OCI-LY1 (cell line): ENCODE data around the gene LTA.
A peak's percentile ranks its signal among the peaks of the same experiment; 100 is the strongest.

Experiments
- H2AFZ ChIP-seq: fragments of 200-600 bp; sonication (generic), shearing (Covaris generic); 2 replicates; pipeline ENCODE4 v1.6.0; 2014; ENCODE audit warnings: antibody characterized with exemption, mild to moderate bottlenecking, low read length
- H3F3A ChIP-seq: fragments of 200-600 bp; sonication (generic), shearing (Covaris generic); 2 replicates; pipeline ENCODE4 v1.6.0; 2014; ENCODE audit warnings: mild to moderate bottlenecking, antibody characterized with exemption, low read length, moderate library complexity; ENCODE audit not compliant: insufficient read depth
- H3K27ac ChIP-seq: fragments of 200-600 bp; sonication (generic); 2 replicates; pipeline ENCODE4 v1.5.1; 2014; ENCODE audit warnings: low read length, mixed run types, mild to moderate bottlenecking, low read depth; ENCODE audit not compliant: poor library complexity, severe bottlenecking
- H3K27me3 ChIP-seq: fragments of 200-600 bp; sonication (generic); 2 replicates; pipeline ENCODE4 v1.6.0; 2014; ENCODE audit warnings: antibody characterized with exemption, mild to moderate bottlenecking, low read length, moderate library complexity; ENCODE audit not compliant: insufficient read depth
- H3K36me3 ChIP-seq: fragments of 200-600 bp; sonication (generic); 2 replicates; pipeline ENCODE4 v1.6.1; 2014; ENCODE audit warnings: mild to moderate bottlenecking, antibody characterized with exemption, low read length, moderate library complexity, mixed read lengths; ENCODE audit not compliant: insufficient read depth
- H3K4me1 ChIP-seq: fragments of 200-600 bp; sonication (generic); 2 replicates; pipeline ENCODE4 v1.5.1; 2014; ENCODE audit warnings: mild to moderate bottlenecking, low read length, moderate library complexity; ENCODE audit not compliant: insufficient read depth, severe bottlenecking
- H3K4me2 ChIP-seq: fragments of 200-600 bp; sonication (generic), shearing (Covaris generic); 2 replicates; pipeline ENCODE4 v1.6.1; 2014; ENCODE audit warnings: low read length
- H3K4me3 ChIP-seq: fragments of 200-600 bp; sonication (generic); 2 replicates; pipeline ENCODE4 v1.5.1; 2014; ENCODE audit warnings: low read length, low read depth, mild to moderate bottlenecking, mixed read lengths; ENCODE audit not compliant: poor library complexity, severe bottlenecking
- H3K79me2 ChIP-seq: fragments of 200-600 bp; shearing (Covaris generic); 2 replicates; pipeline ENCODE4 v1.6.1; 2016; ENCODE audit warnings: mixed run types, low read length, mixed read lengths; ENCODE audit not compliant: insufficient read depth
- H3K9ac ChIP-seq: fragments of 200-600 bp; sonication (generic), shearing (Covaris generic); 2 replicates; pipeline ENCODE4 v1.6.1; 2014; ENCODE audit warnings: mild to moderate bottlenecking, low read length, mixed read lengths
- H3K9me2 ChIP-seq: fragments of 200-600 bp; sonication (generic), shearing (Covaris generic); 2 replicates; pipeline ENCODE4 v1.6.1; 2014; ENCODE audit warnings: low read depth, mild to moderate bottlenecking, low read length, mixed read lengths
- H3K9me3 ChIP-seq: fragments of 200-600 bp; shearing (Covaris generic); 2 replicates; pipeline ENCODE4 v1.6.1; 2014; ENCODE audit warnings: low read length, mixed read lengths
- H4K20me1 ChIP-seq: fragments of 200-600 bp; sonication (generic), shearing (Covaris generic); 2 replicates; pipeline ENCODE4 v1.6.0; 2016; ENCODE audit warnings: mild to moderate bottlenecking, low read length; ENCODE audit not compliant: insufficient read depth
- CTCF ChIP-seq: fragments of 200-600 bp; sonication (generic), shearing (Covaris generic); IDR thresholded peaks from 2 replicates; pipeline ENCODE4 v1.5.1; 2017; ENCODE audit warnings: mild to moderate bottlenecking, antibody characterized with exemption, low read length, moderate library complexity, mixed read lengths
- EZH2 ChIP-seq: fragments of 200-600 bp; sonication (generic), shearing (Covaris generic); IDR thresholded peaks from 2 replicates; pipeline ENCODE4 v1.8.0; 2017; ENCODE audit warnings: borderline replicate concordance, mixed run types, mild to moderate bottlenecking, antibody characterized with exemption, low read length, moderate library complexity, mixed read lengths

LTA gene

GRCh38 chr6:31546339-31546957, 25.6 kb upstream of the LTA start, which contains the start of gene ATP6V1G2:
TSS of gene ATP6V1G2 (minus strand) at chr6:31546608. CDS start at chr6:31546559, 49 bp downstream.
- H3K36me3 ChIP-seq = peaks cover 7% of the 10 kb centered on the region
- peak within 1 kb of the TSS; percentile 76 for H2AFZ ChIP-seq
- no peaks in the 10 kb centered on the region for H3K9me2 ChIP-seq
- no peaks in the 10 kb centered on the region for H3K9me3 ChIP-seq
- no peaks in the 10 kb centered on the region for H3F3A ChIP-seq
- TF ChIP-seq EZH2 = no peak
- peak; percentile 99 for TF ChIP-seq CTCF
- peaks cover 3% of the 10 kb centered on the region for H3K79me2 ChIP-seq
- peak within 1 kb of the TSS; percentile 92 for H3K4me2 ChIP-seq
- no peaks in the 10 kb centered on the region for H4K20me1 ChIP-seq
- H3K9ac ChIP-seq = peak within 1 kb of the TSS; percentile 77
- H3K4me1 ChIP-seq = peaks cover 66% of the 10 kb centered on the region
- no peaks in the 10 kb centered on the region for H3K27me3 ChIP-seq
- H3K27ac ChIP-seq = peak within 1 kb of the TSS; percentile 75
- H3K4me3 ChIP-seq = peak within 1 kb of the TSS; percentile 64

GRCh38 chr6:31546958-31547726, 24.9 kb upstream of the LTA start, which contains the start of gene NFKBIL1:
TSS of gene NFKBIL1 (plus strand) at chr6:31547608. CDS start at chr6:31547695, 87 bp downstream.
- peak within 1 kb of the TSS; percentile 92 for H3K4me2 ChIP-seq
- H3K27me3 ChIP-seq = no peaks in the 10 kb centered on the region
- no peaks in the 10 kb centered on the region for H3K79me2 ChIP-seq
- H3F3A ChIP-seq = no peaks in the 10 kb centered on the region
- H3K27ac ChIP-seq = peak within 1 kb of the TSS; percentile 75
- no peaks in the 10 kb centered on the region for H3K9me3 ChIP-seq
- peaks cover 66% of the 10 kb centered on the region for H3K4me1 ChIP-seq
- H3K36me3 ChIP-seq = peaks cover 7% of the 10 kb centered on the region
- H2AFZ ChIP-seq = peak within 1 kb of the TSS; percentile 76
- peak within 1 kb of the TSS; percentile 77 for H3K9ac ChIP-seq
- no peaks in the 10 kb centered on the region for H4K20me1 ChIP-seq
- no peak for TF ChIP-seq EZH2
- peak within 1 kb of the TSS; percentile 64 for H3K4me3 ChIP-seq
- no peaks in the 10 kb centered on the region for H3K9me2 ChIP-seq

- peak overlapping the region; percentile 64 for H3K4me3 ChIP-seq
- H3K4me2 ChIP-seq = peak overlapping the region; percentile 92
- no peaks in the 10 kb centered on the region for H3K9me2 ChIP-seq
- H3F3A ChIP-seq = no peaks in the 10 kb centered on the region
- no peaks in the 10 kb centered on the region for H3K27me3 ChIP-seq
- no peaks in the 10 kb centered on the region for H3K9me3 ChIP-seq
- TF ChIP-seq EZH2 = no peak
- TF ChIP-seq CTCF = no peak
- H3K36me3 ChIP-seq = peaks cover 7% of the 10 kb centered on the region
- H4K20me1 ChIP-seq = no peaks in the 10 kb centered on the region
- peak overlapping the region; percentile 75 for H3K27ac ChIP-seq
- H2AFZ ChIP-seq = no peak overlapping the region
- no peaks in the 10 kb centered on the region for H3K79me2 ChIP-seq
- peak overlapping the region; percentile 77 for H3K9ac ChIP-seq
- peaks cover 61% of the 10 kb centered on the region for H3K4me1 ChIP-seq
These were observed 24.2 kb upstream of the LTA start for GRCh38 chr6:31547727-31548543.
